Measurements from ENCODE around the gene WNK2. TPM values are rescaled to one million over a fixed set of nuclear protein-coding genes. Genes with fewer than 3 reads are reported as not detected.

Gene WNK2
- total RNA-seq, 1 experiment from 2014 or later = 69.4 TPM

- Histone ChIP-seq H3K4me2 (ENCODE audit: insufficient read depth, insufficient read length, low read length) (no peak overlapping the region), H3K23ac (ENCODE audit: insufficient read length, low read depth, low read length) (no peak overlapping the region), H2BK15ac (ENCODE audit: low read depth, low read length) (no peak overlapping the region), H3K9ac (ENCODE audit: extremely low read depth, insufficient read length, low read length) (no peak overlapping the region), H3K14ac (ENCODE audit: insufficient read depth, low read length) (no peak overlapping the region; the same call in 1 of the 2 replicates), H3K79me1 (ENCODE audit: insufficient read depth, low read depth, low read length, poor library complexity, severe bottlenecking) (peaks cover 3% of the 10 kb centered on the region), H4K8ac (replicated peaks; ENCODE audit: insufficient read length, low read depth, low read length) (no peak overlapping the region), H4K20me1 (ENCODE audit: control insufficient read depth, insufficient read depth, insufficient read length) (peaks cover 8% of the 10 kb centered on the region), H2BK12ac (ENCODE audit: insufficient read length, low read depth, low read length) (no peak overlapping the region), H3K79me2 (ENCODE audit: insufficient read depth, low read length) (no peaks in the 10 kb centered on the region; the same call in 1 of the 2 replicates), H3K4ac (ENCODE audit: low read depth, low read length) (no peak overlapping the region), H3K23me2 (ENCODE audit: insufficient read length, low read depth, low read length, poor library complexity, severe bottlenecking) (no peaks in the 10 kb centered on the region), H3T11ph (ENCODE audit: low read length) (no peak overlapping the region), H3K27me3 (ENCODE audit: insufficient read depth, low read length) (no peaks in the 10 kb centered on the region), H2AK5ac (ENCODE audit: insufficient read length, low read length) (no peak overlapping the region), H3K9me3 (ENCODE audit: control insufficient read depth, low read depth, low read length) (no peaks in the 10 kb centered on the region), H2BK5ac (ENCODE audit: insufficient read length, low read length) (no peak overlapping the region), H2BK120ac (ENCODE audit: low read depth, low read length, poor library complexity, severe bottlenecking) (no peak overlapping the region), H4K5ac (ENCODE audit: insufficient read length, low read depth, low read length) (no peak overlapping the region), H3K27ac (ENCODE audit: insufficient read length, low read depth, low read length) (no peak overlapping the region), H2AFZ (ENCODE audit: low read length) (no peak overlapping the region), H3K18ac (ENCODE audit: insufficient read length, low read depth, low read length) (no peak overlapping the region), H4K91ac (ENCODE audit: insufficient read length, low read depth, low read length) (no peak overlapping the region), H3K56ac (ENCODE audit: insufficient read length, low read depth, low read length) (no peak overlapping the region), H2BK20ac (ENCODE audit: low read depth, low read length, poor library complexity, severe bottlenecking) (no peak overlapping the region), H3K4me1 (ENCODE audit: insufficient read depth, low read length) (peaks cover 3% of the 10 kb centered on the region; the same call in 1 of the 2 replicates)
- Mint-ChIP-seq H3K9me3 (peaks cover 0 to 2% of the 10 kb centered on the region in 2 experiments; a peak in 1 of 5 replicates), H3K4me1 (peaks cover 42 to 44% of the 10 kb centered on the region in 2 experiments), H3K27ac (peak overlapping the region in 1 of 3 experiments; percentile 40; a peak in 2 of 7 replicates), H3K36me3 (ENCODE audit: insufficient read depth in 1 of 3, low read depth in 3 of 3) (peaks cover 2 to 11% (median 9%) of the 10 kb centered on the region in 3 experiments; a peak in 4 of 7 replicates), H3K27me3 (ENCODE audit: low read depth) (no peaks in the 10 kb centered on the region; the same call in 1 of the 2 replicates), H3K4me3 (0 out of 5 replicates have a peak overlapping the region, but pooled peaks of 1 of the 2 experiments have one; percentile 29)
- WGBS (ENCODE audit: extremely low coverage, insufficient read length, low lambda C conversion rate) = no CpG with 5 or more reads among the region's 11 CpGs
- no peak for TF ChIP-seq CTCF (conservative IDR thresholded peaks at IDR 0.05)
- no peak for DNase-seq
Observed at GRCh38 chr9:93192721-93193387, 8.9 kb downstream of the WNK2 start.

Data from H9 (cell line).